ENCODE results near the gene SSRP1. TPM values are rescaled to one million over a fixed set of nuclear protein-coding genes. Genes with fewer than 3 reads are reported as not detected.

The SSRP1 gene
- total and polyA plus RNA-seq, 2 of the 4 experiments (the other 2 are of a cell fraction): 106 to 146 TPM

- no peak for DNase-seq
- no peak overlapping the region for H3K23ac ChIP-seq (ENCODE audit: low read depth, low read length)
- dilution Hi-C loops (cut with HindIII; ENCODE audit: low sequenced_read_pairs, unreplicated experiment): no loop called here
- no peak overlapping the region for H2AK9ac ChIP-seq (replicated peaks; ENCODE audit: low read depth, low read length, poor library complexity)
- POLR2A ChIA-PET (ENCODE audit: unreplicated experiment): no interaction called here
- no peak overlapping the region for H2BK120ac ChIP-seq (ENCODE audit: low read depth, low read length)
- no peak overlapping the region for H3K56ac ChIP-seq (ENCODE audit: extremely low read depth, insufficient read depth, low read length)
- no peaks in the 10 kb centered on the region; the same call in 1 of the 2 replicates for H3K4me1 ChIP-seq (ENCODE audit: control insufficient read depth, insufficient read depth, low read length)
- H3K4me2 ChIP-seq (ENCODE audit: low read depth, low read length): no peak overlapping the region
- CTCF ChIA-PET: interaction anchor here (0.5 to 1.0 kb wide), 2 partner anchors 70 to 151 kb away, joined by 3 read pairs; no protein-coding TSS in a partner anchor
- H2AFZ ChIP-seq (replicated peaks; ENCODE audit: low read length, poor library complexity): no peak overlapping the region
- no peak overlapping the region for H3K14ac ChIP-seq (replicated peaks; ENCODE audit: low read depth, low read length)
- H3K9ac ChIP-seq (ENCODE audit: low read depth, low read length): no peak overlapping the region
- no peak overlapping the region for H3K4ac ChIP-seq (ENCODE audit: low read depth, low read length)
- H2BK5ac ChIP-seq (ENCODE audit: low read depth, low read length, poor library complexity, severe bottlenecking): no peak overlapping the region
- no peaks in the 10 kb centered on the region for H3K9me3 ChIP-seq (ENCODE audit: control insufficient read depth, insufficient read depth, low read length)
- H3K18ac ChIP-seq (ENCODE audit: low read depth, low read length): no peak overlapping the region
- ATAC-seq (ENCODE audit: low read depth): no peak
- BruUV-seq (replicated peaks): no TSS peak
- H2BK20ac ChIP-seq (ENCODE audit: low read depth, low read length): no peak overlapping the region
- no peaks in the 10 kb centered on the region for H3K36me3 ChIP-seq (ENCODE audit: control insufficient read depth, insufficient read depth, low read length)
- no peaks in the 10 kb centered on the region for H4K20me1 ChIP-seq (ENCODE audit: insufficient read depth, low read length)
- no peak overlapping the region for H3K4me3 ChIP-seq (ENCODE audit: insufficient read depth, low read depth, low read length)
- no peak overlapping the region for H4K5ac ChIP-seq (ENCODE audit: low read depth, low read length)
- no peak overlapping the region for H2BK15ac ChIP-seq (ENCODE audit: low read depth, low read length)
- H4K8ac ChIP-seq (ENCODE audit: low read depth in 2 of 2, low read length in 2 of 2): no peak overlapping the region
- H3K27ac ChIP-seq (ENCODE audit: insufficient read depth, low read length): no peak overlapping the region
- no peaks in the 10 kb centered on the region for H3K79me1 ChIP-seq (ENCODE audit: low read depth in 1 of 2, low read length in 2 of 2)
- TF ChIP-seq NFE2L2 (IDR thresholded peaks at IDR 0.05; ENCODE audit: low read depth, low read length): no peak
- no peak for TF ChIP-seq MAFK (IDR thresholded peaks at IDR 0.05; ENCODE audit: low read depth, low read length)
- no peak for TF ChIP-seq RFX5 (IDR thresholded peaks at IDR 0.05; ENCODE audit: low read depth, low read length)
- no peak for TF ChIP-seq MXI1 (IDR thresholded peaks at IDR 0.05; ENCODE audit: borderline replicate concordance, low read depth, low read length)
- no peak for TF ChIP-seq USF2 (IDR thresholded peaks at IDR 0.05; ENCODE audit: low read depth, low read length)
- TF ChIP-seq MAZ (IDR thresholded peaks at IDR 0.05; ENCODE audit: borderline replicate concordance, low read depth, low read length): no peak
- TF ChIP-seq CEBPB (IDR thresholded peaks at IDR 0.05; ENCODE audit: low read depth, low read length): no peak
- no peak for TF ChIP-seq BHLHE40 (IDR thresholded peaks at IDR 0.05; ENCODE audit: low read depth, low read length)
- H3K27me3 ChIP-seq (ENCODE audit: control insufficient read depth, insufficient read depth, low read length): peaks cover 31% of the 10 kb centered on the region
- H4K91ac ChIP-seq (ENCODE audit: insufficient read depth, low read depth, low read length): no peak overlapping the region
- no peak overlapping the region for H2AK5ac ChIP-seq (ENCODE audit: low read depth, low read length)
- whole genome bisulfite sequencing, 2 experiments (ENCODE audit: extremely low coverage in 2 of 2, insufficient read length in 1 of 2): 61% methylated on average over 5 of the region's 11 CpGs; no CpG with 5 or more reads in 1 of the 2 experiments
- no peaks in the 10 kb centered on the region for H3K9me1 ChIP-seq (ENCODE audit: insufficient read depth, low read length)
- in situ Hi-C loops (cut with MboI; ENCODE audit: low sequenced_read_pairs): loop anchor here (5.0 kb wide), 1 partner anchor 185 kb away; no protein-coding TSS in a partner anchor
- intact Hi-C loops (cut with micrococcal nuclease): loop anchor here (10.0 kb wide), 1 partner anchor 1182 kb away; no protein-coding TSS in a partner anchor
Observed at GRCh38 chr11:57342702-57343101, 7.0 kb upstream of the SSRP1 start.
